MM.1S (cell line): ENCODE measurements around the gene GTSE1.

Source experiments
- DNase-seq: peaks from one replicate; pipeline ENCODE4 v3.0.0-alpha.2; 2015
- H2AFZ ChIP-seq: fragments of 300-600 bp; sonication (generic); 2 replicates; pipeline ENCODE4 v1.6.0; 2016; ENCODE audit warnings: antibody characterized with exemption, low read length
- H3F3A ChIP-seq: fragments of 300-600 bp; sonication (generic); 2 replicates; pipeline ENCODE4 v1.6.1; 2016; ENCODE audit warnings: mild to moderate bottlenecking, antibody characterized with exemption, low read length, moderate library complexity, mixed read lengths; ENCODE audit not compliant: insufficient read depth
- H3K27ac ChIP-seq: fragments of 300-600 bp; sonication (generic); 2 replicates; pipeline ENCODE4 v1.5.1; 2016; ENCODE audit warnings: mild to moderate bottlenecking, low read length
- H3K27me3 ChIP-seq: fragments of 300-600 bp; sonication (generic); replicated peaks from 2 replicates; pipeline ENCODE4 v1.6.0; 2016; ENCODE audit warnings: low read length; ENCODE audit not compliant: insufficient read depth
- H3K36me3 ChIP-seq: fragments of 300-600 bp; sonication (generic); replicated peaks from 2 replicates; pipeline ENCODE4 v1.6.1; 2016; ENCODE audit warnings: mild to moderate bottlenecking, low read length, mixed read lengths; ENCODE audit not compliant: insufficient read depth
- H3K4me1 ChIP-seq: fragments of 300-600 bp; sonication (generic); 2 replicates; pipeline ENCODE4 v1.6.1; 2016; ENCODE audit warnings: low read length, mixed read lengths
- H3K4me2 ChIP-seq: fragments of 300-600 bp; sonication (generic); 2 replicates; pipeline ENCODE4 v1.6.0; 2016; ENCODE audit warnings: low read depth, low read length
- H3K4me3 ChIP-seq: fragments of 300-600 bp; sonication (generic); 2 replicates; pipeline ENCODE4 v1.5.1; 2016; ENCODE audit warnings: low read length, mixed read lengths
- H3K79me2 ChIP-seq: fragments of 300-600 bp; sonication (generic); 2 replicates; pipeline ENCODE4 v1.6.1; 2016; ENCODE audit warnings: mixed run types, low read length, mixed read lengths
- H3K9ac ChIP-seq: fragments of 300-600 bp; sonication (generic); 2 replicates; pipeline ENCODE4 v1.6.1; 2016; ENCODE audit warnings: low read length, mixed read lengths
- H3K9me2 ChIP-seq: fragments of 300-600 bp; sonication (generic); replicated peaks from 2 replicates; pipeline ENCODE4 v1.6.1; 2016; ENCODE audit warnings: mild to moderate bottlenecking, low read length, mixed read lengths; ENCODE audit not compliant: insufficient read depth
- H3K9me3 ChIP-seq: fragments of 300-600 bp; sonication (generic); replicated peaks from 2 replicates; pipeline ENCODE4 v1.6.1; 2016; ENCODE audit warnings: mild to moderate bottlenecking, low read length, mixed read lengths; ENCODE audit not compliant: insufficient read depth
- H4K20me1 ChIP-seq: fragments of 300-600 bp; sonication (generic); 2 replicates; pipeline ENCODE4 v1.6.1; 2016; ENCODE audit warnings: mild to moderate bottlenecking, low read length, moderate library complexity, mixed read lengths; ENCODE audit not compliant: insufficient read depth
- CTCF ChIP-seq: fragments of 300-600 bp; sonication (generic); IDR thresholded peaks from 2 replicates; pipeline ENCODE4 v1.5.1; 2016; ENCODE audit warnings: antibody characterized with exemption, low read length, mixed read lengths
- EZH2 ChIP-seq: fragments of 300-600 bp; sonication (generic); optimal IDR thresholded peaks from 2 replicates; pipeline ENCODE3; 2017; ENCODE audit warnings: low read depth, mild to moderate bottlenecking, antibody characterized with exemption, low read length, mixed read lengths
- EZH2phosphoT487 ChIP-seq: fragments of 300-600 bp; sonication (generic); IDR thresholded peaks from 2 replicates; pipeline ENCODE4 v1.6.1; 2018; ENCODE audit warnings: antibody characterized with exemption, low read length

GTSE1 gene

GRCh38 chr22:46368422-46368821, 71.8 kb downstream of the GTSE1 start:
- no peak overlapping the region for H3K4me3 ChIP-seq
- H3F3A ChIP-seq, result peaks cover 6% of the 10 kb centered on the region; the same call in 1 of the 2 replicates
- no peaks in the 10 kb centered on the region for H3K9me3 ChIP-seq
- H3K9me2 ChIP-seq, result no peaks in the 10 kb centered on the region
- H3K4me1 ChIP-seq, result peaks cover 27% of the 10 kb centered on the region
- no peak overlapping the region for H3K9ac ChIP-seq
- H3K4me2 ChIP-seq, result no peak overlapping the region
- H3K27ac ChIP-seq, result no peak overlapping the region
- TF ChIP-seq CTCF, result no peak
- no peak for TF ChIP-seq EZH2
- no peak for TF ChIP-seq EZH2phosphoT487
- no peaks in the 10 kb centered on the region for H4K20me1 ChIP-seq
- no peaks in the 10 kb centered on the region for H3K27me3 ChIP-seq
- H2AFZ ChIP-seq, result no peak overlapping the region
- no peaks in the 10 kb centered on the region for H3K36me3 ChIP-seq
- DNase-seq, result no peak
- H3K79me2 ChIP-seq, result no peaks in the 10 kb centered on the region

- no peaks in the 10 kb centered on the region for H4K20me1 ChIP-seq
- H3K36me3 ChIP-seq, result no peaks in the 10 kb centered on the region
- H2AFZ ChIP-seq, result no peak overlapping the region
- TF ChIP-seq CTCF (no peak), EZH2 (no peak), EZH2phosphoT487 (no peak)
- H3K9me3 ChIP-seq, result no peaks in the 10 kb centered on the region
- peaks cover 25% of the 10 kb centered on the region for H3K4me1 ChIP-seq
- H3K4me3 ChIP-seq, result no peak overlapping the region
- peaks cover 5% of the 10 kb centered on the region; the same call in 1 of the 2 replicates for H3K27me3 ChIP-seq
- H3F3A ChIP-seq, result peaks cover 4% of the 10 kb centered on the region; the same call in 1 of the 2 replicates
- H3K27ac ChIP-seq, result no peak overlapping the region
- no peak overlapping the region for H3K4me2 ChIP-seq
- no peak overlapping the region for H3K9ac ChIP-seq
- DNase-seq, result no peak
- H3K9me2 ChIP-seq, result no peaks in the 10 kb centered on the region
- no peaks in the 10 kb centered on the region for H3K79me2 ChIP-seq
Measured at GRCh38 chr22:46368871-46369715, 72.4 kb downstream of the GTSE1 start.

- peaks cover 4% of the 10 kb centered on the region; the same call in 1 of the 2 replicates for H3F3A ChIP-seq
- H3K9me2 ChIP-seq, result no peaks in the 10 kb centered on the region
- no peaks in the 10 kb centered on the region for H4K20me1 ChIP-seq
- no peak overlapping the region for H3K4me3 ChIP-seq
- 0 out of 2 replicates have a peak overlapping the region, but pooled peaks have one; percentile 10 for H3K4me2 ChIP-seq
- no peaks in the 10 kb centered on the region for H3K36me3 ChIP-seq
- peak overlapping the region; percentile 42; the same call in 1 of the 2 replicates for H2AFZ ChIP-seq
- no peaks in the 10 kb centered on the region for H3K79me2 ChIP-seq
- peaks cover 8% of the 10 kb centered on the region; the same call in 1 of the 2 replicates for H3K27me3 ChIP-seq
- no peak for DNase-seq
- H3K9me3 ChIP-seq, result no peaks in the 10 kb centered on the region
- H3K9ac ChIP-seq, result no peak overlapping the region
- TF ChIP-seq EZH2, result no peak
- TF ChIP-seq CTCF, result no peak
- no peak for TF ChIP-seq EZH2phosphoT487
- H3K4me1 ChIP-seq, result peaks cover 25% of the 10 kb centered on the region
- no peak overlapping the region for H3K27ac ChIP-seq
Measured at GRCh38 chr22:46369716-46370583, 73.3 kb downstream of the GTSE1 start.
